HL-60 (cell line): ENCODE data around the gene TMC3.

Source experiments
- POLR2AphosphoS5 ChIP-seq: IDR thresholded peaks from 2 replicates; pipeline ENCODE4 v1.6.1; 2012; ENCODE audit warnings: low read depth
- SPI1 ChIP-seq: IDR thresholded peaks from 2 replicates; pipeline ENCODE4 v1.6.1; 2012; ENCODE audit warnings: low read depth, mild to moderate bottlenecking, borderline replicate concordance

GRCh38 chr15:81375461-81375860 lies 1.4 kb upstream of the TMC3 start:
- TF ChIP-seq POLR2AphosphoS5 = no peak
- TF ChIP-seq SPI1 = no peak
